SU-DHL-6 (cell line): ENCODE data around the gene PBX2.

ENCODE experiments used
- CTCF ChIP-seq: fragments of 200-600 bp; sonication (generic); IDR thresholded peaks from one replicate; pipeline ENCODE4 v1.5.1; 2017; ENCODE audit warnings: antibody characterized with exemption, mild to moderate bottlenecking, low read length, moderate library complexity; ENCODE audit not compliant: insufficient read depth, poor library complexity, severe bottlenecking
- EZH2phosphoT487 ChIP-seq: fragments of 200-600 bp; sonication (generic), shearing (Covaris generic); conservative IDR thresholded peaks from 2 replicates; pipeline ENCODE4 v1.6.1; 2018; ENCODE audit warnings: mild to moderate bottlenecking, antibody characterized with exemption, low read length, moderate library complexity, mixed read lengths

- TF ChIP-seq CTCF, result no peak
- no peak for TF ChIP-seq EZH2phosphoT487
These were observed 6.9 kb upstream of the PBX2 start for GRCh38 chr6:32196682-32197616.
